NCI-H82 treated with DMSO at 0.1 percent for 48 hours (cell line): ENCODE results near the gene MSANTD4.
"Not testable (repeated sequence)": the region's sequence is repeated elsewhere in the genome, so short reads cannot be mapped to it uniquely, and the experiment has no call there.

Experiments
- DNase-seq: peaks from one replicate; lab custom pipeline; 2025; ENCODE audit not compliant: unreplicated experiment; lab: John Stamatoyannopoulos, UW

MSANTD4 gene

GRCh38 chr11:106014620-106015019 lies 7.4 kb downstream of the MSANTD4 start:
- no peak for DNase-seq

GRCh38 chr11:106014035-106014434 lies 8.0 kb downstream of the MSANTD4 start:
- no peak for DNase-seq

- no peak for DNase-seq
Observed at GRCh38 chr11:106012744-106013143, 9.3 kb downstream of the MSANTD4 start.

GRCh38 chr11:106011481-106011880 lies 10.6 kb downstream of the MSANTD4 start:
- DNase-seq: no peak

GRCh38 chr11:106003094-106003493 lies 18.9 kb downstream of the MSANTD4 start:
- not testable (repeated sequence) for DNase-seq

- DNase-seq: no peak
Observed at GRCh38 chr11:106001304-106002012, 20.6 kb downstream of the MSANTD4 start.

GRCh38 chr11:105991888-105992287 lies 30.2 kb downstream of the MSANTD4 start:
- no peak for DNase-seq

- no peak for DNase-seq
Observed at GRCh38 chr11:105989124-105989523, 32.9 kb downstream of the MSANTD4 start.

GRCh38 chr11:105988197-105988596 lies 33.8 kb downstream of the MSANTD4 start:
- DNase-seq: no peak

GRCh38 chr11:105986554-105986953 lies 35.5 kb downstream of the MSANTD4 start:
- no peak for DNase-seq

- no peak for DNase-seq
Observed at GRCh38 chr11:105979997-105980703, 41.9 kb downstream of the MSANTD4 start.

GRCh38 chr11:105975128-105975527 lies 46.9 kb downstream of the MSANTD4 start:
- DNase-seq: no peak

- DNase-seq: no peak
Observed at GRCh38 chr11:105969756-105970155, 52.3 kb downstream of the MSANTD4 start.

- no peak for DNase-seq
Observed at GRCh38 chr11:105968021-105968697, 53.9 kb downstream of the MSANTD4 start.

GRCh38 chr11:105960252-105961245 lies 61.5 kb downstream of the MSANTD4 start:
- peak; percentile 88 for DNase-seq
